ENCODE results near the gene GGTLC1. TPM values are rescaled to one million over a fixed set of nuclear protein-coding genes. Genes with fewer than 3 reads are reported as not detected.

Gene GGTLC1
- total RNA-seq, 1 experiment from 2014 or later: not detected

GRCh38 chr20:23939063-23939462 lies 49.5 kb downstream of the GGTLC1 start:
- no CpG with 5 or more reads among the region's 2 CpGs for WGBS (ENCODE audit: extremely low coverage, insufficient read length, low lambda C conversion rate)
- Mint-ChIP-seq H3K27ac (no peak overlapping the region), H3K27me3 (ENCODE audit: low read depth) (no peaks in the 10 kb centered on the region), H3K36me3 (ENCODE audit: insufficient read depth in 1 of 3, low read depth in 3 of 3) (no peaks in the 10 kb centered on the region; a peak in 1 of 7 replicates), H3K4me3 (no peak overlapping the region), H3K9me3 (no peaks in the 10 kb centered on the region), H3K4me1 (no peaks in the 10 kb centered on the region)
- Histone ChIP-seq H4K5ac (ENCODE audit: insufficient read length, low read depth, low read length) (no peak overlapping the region), H2BK120ac (ENCODE audit: low read depth, low read length, poor library complexity, severe bottlenecking) (no peak overlapping the region), H3K4me2 (ENCODE audit: insufficient read depth, insufficient read length, low read length) (no peak overlapping the region), H2BK12ac (ENCODE audit: insufficient read length, low read depth, low read length) (no peak overlapping the region), H3K4ac (ENCODE audit: low read depth, low read length) (no peak overlapping the region), H2BK5ac (ENCODE audit: insufficient read length, low read length) (no peak overlapping the region), H2BK20ac (ENCODE audit: low read depth, low read length, poor library complexity, severe bottlenecking) (no peak overlapping the region), H2BK15ac (ENCODE audit: low read depth, low read length) (no peak overlapping the region), H4K91ac (ENCODE audit: insufficient read length, low read depth, low read length) (no peak overlapping the region), H4K8ac (replicated peaks; ENCODE audit: insufficient read length, low read depth, low read length) (no peak overlapping the region), H3K9me3 (ENCODE audit: control insufficient read depth, low read depth, low read length) (no peaks in the 10 kb centered on the region), H3K18ac (ENCODE audit: insufficient read length, low read depth, low read length) (no peak overlapping the region), H3K14ac (ENCODE audit: insufficient read depth, low read length) (no peak overlapping the region), H3K27me3 (ENCODE audit: insufficient read depth, low read length) (no peaks in the 10 kb centered on the region), H2AK5ac (ENCODE audit: insufficient read length, low read length) (no peak overlapping the region), H4K20me1 (ENCODE audit: control insufficient read depth, insufficient read depth, insufficient read length) (no peaks in the 10 kb centered on the region), H3T11ph (ENCODE audit: low read length) (no peak overlapping the region), H3K56ac (ENCODE audit: insufficient read length, low read depth, low read length) (no peak overlapping the region), H3K79me2 (ENCODE audit: insufficient read depth, low read length) (no peaks in the 10 kb centered on the region), H2AFZ (ENCODE audit: low read length) (no peak overlapping the region), H3K27ac (ENCODE audit: insufficient read length, low read depth, low read length) (no peak overlapping the region), H3K23me2 (ENCODE audit: insufficient read length, low read depth, low read length, poor library complexity, severe bottlenecking) (no peaks in the 10 kb centered on the region), H3K23ac (ENCODE audit: insufficient read length, low read depth, low read length) (no peak overlapping the region), H3K4me1 (ENCODE audit: insufficient read depth, low read length) (no peaks in the 10 kb centered on the region), H3K9ac (ENCODE audit: extremely low read depth, insufficient read length, low read length) (no peak overlapping the region), H3K79me1 (ENCODE audit: insufficient read depth, low read depth, low read length, poor library complexity, severe bottlenecking) (no peaks in the 10 kb centered on the region)
- DNase-seq: no peak
- no peak for TF ChIP-seq CTCF (conservative IDR thresholded peaks at IDR 0.05)
